Gastrocnemius medialis (tissue), 4 donors: Measurements from ENCODE around the gene SLC23A3.

ENCODE experiments used
- POLR2A ChIP-seq, 2 donors: fragments of 450-650 bp; IDR thresholded peaks; one replicate each; pipeline ENCODE4 v1.6.1; 2017; ENCODE audit warnings: antibody characterized with exemption in 2 of 2, mild to moderate bottlenecking in 2 of 2, moderate library complexity in 2 of 2
- TF ChIP-seq, protein P1 (sequence below), 5 experiments: fragments of 450-650 bp in 3 of 5; fragments of 200-600 bp in 2 of 5; sonication (generic) in 2 of 5; IDR thresholded peaks in 4 of 5; conservative IDR thresholded peaks in 1 of 5; 1 replicate in 4 of 5; 2 replicates in 1 of 5; pipeline ENCODE4 v1.5.1; 2016 to 2019; ENCODE audit warnings: antibody characterized with exemption in 5 of 5, mild to moderate bottlenecking in 3 of 5, moderate library complexity in 3 of 5

DNA sequence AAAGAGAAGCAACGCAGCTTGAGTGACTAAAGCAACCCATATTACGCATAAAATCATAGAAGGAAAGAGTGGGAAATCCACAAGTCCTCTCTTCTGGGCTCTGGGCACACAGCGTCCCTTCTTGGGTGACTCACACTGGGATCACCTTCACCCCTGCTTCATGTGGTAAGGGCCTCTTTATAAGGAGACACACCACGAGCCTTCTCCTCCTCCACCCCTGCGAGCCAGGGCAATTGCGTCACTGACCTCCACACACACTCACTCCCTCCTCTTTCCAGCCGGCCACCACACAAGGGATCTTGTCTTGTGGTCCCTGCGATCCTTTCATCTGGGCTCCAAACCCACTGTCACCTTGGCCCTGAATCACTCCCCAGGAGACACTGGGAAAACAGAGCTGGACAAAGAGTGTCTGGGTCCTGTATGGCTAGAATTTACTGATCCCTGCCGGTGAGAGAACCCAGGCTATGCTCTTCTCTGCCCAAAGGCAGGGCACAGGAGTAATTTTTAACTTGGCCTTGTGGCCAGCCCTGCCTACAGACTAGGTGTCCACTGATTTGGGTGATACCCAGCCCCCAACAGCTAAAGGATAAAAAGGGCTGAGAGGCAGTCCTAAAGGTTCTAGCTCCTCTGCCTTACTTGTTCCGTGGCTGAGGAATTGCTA lies 44.5 kb downstream of the SLC23A3 start:
- TF ChIP-seq, protein P1, sequence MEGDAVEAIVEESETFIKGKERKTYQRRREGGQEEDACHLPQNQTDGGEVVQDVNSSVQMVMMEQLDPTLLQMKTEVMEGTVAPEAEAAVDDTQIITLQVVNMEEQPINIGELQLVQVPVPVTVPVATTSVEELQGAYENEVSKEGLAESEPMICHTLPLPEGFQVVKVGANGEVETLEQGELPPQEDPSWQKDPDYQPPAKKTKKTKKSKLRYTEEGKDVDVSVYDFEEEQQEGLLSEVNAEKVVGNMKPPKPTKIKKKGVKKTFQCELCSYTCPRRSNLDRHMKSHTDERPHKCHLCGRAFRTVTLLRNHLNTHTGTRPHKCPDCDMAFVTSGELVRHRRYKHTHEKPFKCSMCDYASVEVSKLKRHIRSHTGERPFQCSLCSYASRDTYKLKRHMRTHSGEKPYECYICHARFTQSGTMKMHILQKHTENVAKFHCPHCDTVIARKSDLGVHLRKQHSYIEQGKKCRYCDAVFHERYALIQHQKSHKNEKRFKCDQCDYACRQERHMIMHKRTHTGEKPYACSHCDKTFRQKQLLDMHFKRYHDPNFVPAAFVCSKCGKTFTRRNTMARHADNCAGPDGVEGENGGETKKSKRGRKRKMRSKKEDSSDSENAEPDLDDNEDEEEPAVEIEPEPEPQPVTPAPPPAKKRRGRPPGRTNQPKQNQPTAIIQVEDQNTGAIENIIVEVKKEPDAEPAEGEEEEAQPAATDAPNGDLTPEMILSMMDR (IDR thresholded peaks at IDR 0.05 in 4 of 5, conservative IDR thresholded peaks at IDR 0.05 in 1 of 5): no peak
- TF ChIP-seq POLR2A (IDR thresholded peaks at IDR 0.05): no peak
